ENCODE measurements around the gene CHGA. TPM values are rescaled to one million over a fixed set of nuclear protein-coding genes. Genes with fewer than 3 reads are reported as not detected.

CHGA gene
- total and polyA plus RNA-seq, 2 of the 8 experiments (the other 6 are each of a cell fraction or from before 2014, with no cell fraction given), result 17.5 to 28.2 TPM

DNA sequence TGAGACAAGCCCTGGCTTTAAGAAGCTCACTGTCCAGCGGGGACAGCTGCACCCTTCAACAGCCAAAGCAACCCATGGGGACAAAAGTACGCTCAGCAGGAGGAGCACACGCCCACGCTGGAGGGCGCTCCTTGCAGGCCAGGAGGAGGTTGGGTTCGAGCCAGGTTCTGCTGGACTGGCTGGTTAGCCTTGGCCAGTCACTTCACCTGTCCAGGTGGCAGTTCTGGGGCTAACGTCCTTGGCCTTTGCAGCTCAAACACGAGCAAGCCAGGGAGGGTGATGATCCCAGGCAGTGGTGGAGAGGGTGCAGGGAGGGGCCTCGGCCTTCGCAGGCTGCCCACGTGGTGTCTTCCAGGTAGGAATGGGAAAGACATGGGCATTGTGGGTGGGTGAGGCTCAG is 13.1 kb downstream of the CHGA start:
- no peaks in the 10 kb centered on the region for H3K79me2 ChIP-seq (ENCODE audit: control insufficient read depth in 1 of 2, insufficient read depth in 2 of 2, low read length in 2 of 2)
- peaks cover 4 to 9% of the 10 kb centered on the region in 2 experiments for H4K20me1 ChIP-seq (replicated peaks in 1 of 2; ENCODE audit: control insufficient read depth in 1 of 2, insufficient read depth in 2 of 2, low read length in 2 of 2)
- H3K36me3 ChIP-seq (ENCODE audit: control insufficient read depth in 2 of 4, insufficient read depth in 4 of 4, low read length in 3 of 4), result no peaks in the 10 kb centered on the region
- H2AK5ac ChIP-seq (ENCODE audit: low read depth, low read length), result no peak overlapping the region
- no peak overlapping the region for H4K5ac ChIP-seq (ENCODE audit: insufficient read length, low read depth, low read length)
- no peak for FAIRE-seq
- H2BK120ac ChIP-seq (replicated peaks; ENCODE audit: low read depth, low read length), result no peak overlapping the region
- no peak overlapping the region for H2BK12ac ChIP-seq (ENCODE audit: low read depth, low read length)
- ChIA-PET POLR2A (ENCODE audit: partially characterized antibody) (no interaction called here), CTCF (ENCODE audit: partially characterized antibody) (interaction anchor here (0.8 to 3.0 kb wide), 3 partner anchors 15 to 238 kb away, joined by 3 to 12 read pairs (median 3); no protein-coding TSS in a partner anchor)
- DNase-seq (ENCODE audit: low read depth in 1 of 2, low spot score in 2 of 2), result no peak
- no peak overlapping the region for H2AFZ ChIP-seq (ENCODE audit: low read length)
- no peak overlapping the region for H2BK20ac ChIP-seq (ENCODE audit: low read length)
- no peaks in the 10 kb centered on the region for H3K79me1 ChIP-seq (ENCODE audit: low read depth, low read length)
- no peak overlapping the region for H3K27ac ChIP-seq (ENCODE audit: low read depth, low read length)
- H2BK15ac ChIP-seq (ENCODE audit: low read length), result no peak overlapping the region
- H3K23ac ChIP-seq (ENCODE audit: insufficient read length), result no peak overlapping the region
- no peak overlapping the region for H3K4ac ChIP-seq (replicated peaks; ENCODE audit: insufficient read length, low read depth, low read length)
- H3K4me3 ChIP-seq (ENCODE audit: extremely low read depth in 1 of 4, insufficient read depth in 2 of 4, low read depth in 3 of 4, low read length in 4 of 4), result no peak overlapping the region
- no peak overlapping the region; a peak in 2 of 7 replicates for H3K9ac ChIP-seq (replicated peaks in 1 of 4; ENCODE audit: extremely low read depth in 1 of 4, low read depth in 3 of 4, low read length in 3 of 4)
- 93% methylated on average over 11 of the region's 11 CpGs; no CpG with 5 or more reads in 1 of the 2 experiments for WGBS, 2 experiments (ENCODE audit: extremely low coverage in 1 of 2, insufficient coverage in 1 of 2, insufficient read length in 1 of 2, insufficient replicate concordance in 2 of 2, low coverage in 1 of 2, low lambda C conversion rate in 2 of 2, missing lambda C conversion rate in 1 of 2)
- no peak overlapping the region for H3K18ac ChIP-seq (ENCODE audit: extremely low read depth, low read length)
- H3K23me2 ChIP-seq (ENCODE audit: low read depth, low read length), result no peaks in the 10 kb centered on the region
- no peaks in the 10 kb centered on the region for H3K4me1 ChIP-seq (replicated peaks in 1 of 4; ENCODE audit: control insufficient read depth in 3 of 4, insufficient read depth in 4 of 4, low read length in 3 of 4)
- no peak overlapping the region for H3K56ac ChIP-seq (replicated peaks; ENCODE audit: insufficient read length, low read depth, low read length)
- TF ChIP-seq GTF2F1 (IDR thresholded peaks at IDR 0.05; ENCODE audit: borderline replicate concordance, low read depth, low read length), result no peak
- TF ChIP-seq, protein P1, sequence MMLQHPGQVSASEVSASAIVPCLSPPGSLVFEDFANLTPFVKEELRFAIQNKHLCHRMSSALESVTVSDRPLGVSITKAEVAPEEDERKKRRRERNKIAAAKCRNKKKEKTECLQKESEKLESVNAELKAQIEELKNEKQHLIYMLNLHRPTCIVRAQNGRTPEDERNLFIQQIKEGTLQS (IDR thresholded peaks at IDR 0.05; ENCODE audit: insufficient read depth, low read depth, low read length), result no peak
- no peak for TF ChIP-seq JUND (IDR thresholded peaks at IDR 0.05; ENCODE audit: low read length)
- TF ChIP-seq CBX5 (IDR thresholded peaks at IDR 0.05; ENCODE audit: low read depth, low read length), result no peak
- no peak for TF ChIP-seq RXRA (IDR thresholded peaks at IDR 0.05; ENCODE audit: insufficient read depth, low read depth, low read length)
- TF ChIP-seq NANOG (IDR thresholded peaks at IDR 0.05; ENCODE audit: insufficient read depth, low read depth, low read length, poor library complexity, severe bottlenecking), result no peak
- TF ChIP-seq SIX5 (IDR thresholded peaks at IDR 0.05; ENCODE audit: low read depth, low read length), result no peak
- no peak for TF ChIP-seq TEAD4 (IDR thresholded peaks at IDR 0.05; ENCODE audit: low read depth, low read length)
- TF ChIP-seq BRCA1 (IDR thresholded peaks at IDR 0.05; ENCODE audit: low read depth, low read length), result no peak
- no peak for TF ChIP-seq KDM5A (IDR thresholded peaks at IDR 0.05; ENCODE audit: low read length)
- no peak for TF ChIP-seq TBP (IDR thresholded peaks at IDR 0.05; ENCODE audit: low read depth, low read length)
- no peak for TF ChIP-seq YY1 (IDR thresholded peaks at IDR 0.05; ENCODE audit: low read depth, low read length)
- TF ChIP-seq HDAC6 (IDR thresholded peaks at IDR 0.05; ENCODE audit: low read depth, low read length), result no peak
- H3K4me2 ChIP-seq (ENCODE audit: insufficient read depth in 1 of 2, low read depth in 2 of 2, low read length in 2 of 2), result no peak overlapping the region
- H3K14ac ChIP-seq (ENCODE audit: insufficient read length), result no peak overlapping the region
- no peaks in the 10 kb centered on the region for H3K27me3 ChIP-seq (replicated peaks in 1 of 4; ENCODE audit: control insufficient read depth in 3 of 4, extremely low read depth in 1 of 4, insufficient read depth in 3 of 4, low read length in 3 of 4)
- no peaks in the 10 kb centered on the region for H3K9me3 ChIP-seq (ENCODE audit: insufficient read depth in 2 of 2, low read depth in 1 of 2, low read length in 1 of 2)
- no peak overlapping the region for H4K8ac ChIP-seq (ENCODE audit: extremely low read depth, insufficient read depth, low read length)
- H2BK5ac ChIP-seq (ENCODE audit: low read depth, low read length), result no peak overlapping the region
- H4K91ac ChIP-seq (replicated peaks; ENCODE audit: insufficient read length, low read length), result no peak overlapping the region

All from H1 (cell line).